PC-3 (cell line): ENCODE measurements around the gene CRYL1.

Source experiments
- EZH2 ChIP-seq: fragments of 300-600 bp; sonication (generic); IDR thresholded peaks from one replicate; pipeline ENCODE4 v1.6.1; 2017; ENCODE audit warnings: antibody characterized with exemption, mild to moderate bottlenecking, low read length; ENCODE audit not compliant: unreplicated experiment
- EZH2phosphoT487 ChIP-seq: fragments of 300-600 bp; sonication (generic); IDR thresholded peaks from 2 replicates; pipeline ENCODE4 v1.6.1; 2018; ENCODE audit warnings: mild to moderate bottlenecking, antibody characterized with exemption, low read length, borderline replicate concordance
- TF ChIP-seq, protein P1 (sequence below): fragments of 300-600 bp; sonication (generic); conservative IDR thresholded peaks from 2 replicates; pipeline ENCODE4 v1.5.1; 2017; ENCODE audit warnings: antibody characterized with exemption, low read depth, mild to moderate bottlenecking, low read length

DNA sequence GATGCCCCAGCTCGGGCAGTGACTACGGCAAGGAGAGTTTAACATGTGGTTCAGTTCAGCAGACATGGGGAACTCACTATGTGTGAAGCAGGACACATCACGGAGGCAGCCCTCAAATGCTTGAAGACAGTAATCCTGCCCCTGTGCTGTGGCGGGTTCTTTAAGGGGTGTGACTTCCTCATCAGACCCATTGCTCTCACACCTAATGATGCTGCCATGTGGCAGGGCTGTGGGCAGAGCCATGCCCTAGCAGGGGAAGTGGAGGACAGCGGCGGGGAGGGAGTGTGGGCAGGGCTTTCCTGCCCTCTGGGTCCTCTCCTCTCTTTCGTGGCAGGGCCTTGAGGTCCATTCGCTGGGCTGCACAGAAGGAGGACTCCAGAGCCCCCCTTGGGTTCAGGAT, 162.5 kb downstream of the CRYL1 start:
- TF ChIP-seq EZH2phosphoT487, result no peak
- TF ChIP-seq, protein P1, sequence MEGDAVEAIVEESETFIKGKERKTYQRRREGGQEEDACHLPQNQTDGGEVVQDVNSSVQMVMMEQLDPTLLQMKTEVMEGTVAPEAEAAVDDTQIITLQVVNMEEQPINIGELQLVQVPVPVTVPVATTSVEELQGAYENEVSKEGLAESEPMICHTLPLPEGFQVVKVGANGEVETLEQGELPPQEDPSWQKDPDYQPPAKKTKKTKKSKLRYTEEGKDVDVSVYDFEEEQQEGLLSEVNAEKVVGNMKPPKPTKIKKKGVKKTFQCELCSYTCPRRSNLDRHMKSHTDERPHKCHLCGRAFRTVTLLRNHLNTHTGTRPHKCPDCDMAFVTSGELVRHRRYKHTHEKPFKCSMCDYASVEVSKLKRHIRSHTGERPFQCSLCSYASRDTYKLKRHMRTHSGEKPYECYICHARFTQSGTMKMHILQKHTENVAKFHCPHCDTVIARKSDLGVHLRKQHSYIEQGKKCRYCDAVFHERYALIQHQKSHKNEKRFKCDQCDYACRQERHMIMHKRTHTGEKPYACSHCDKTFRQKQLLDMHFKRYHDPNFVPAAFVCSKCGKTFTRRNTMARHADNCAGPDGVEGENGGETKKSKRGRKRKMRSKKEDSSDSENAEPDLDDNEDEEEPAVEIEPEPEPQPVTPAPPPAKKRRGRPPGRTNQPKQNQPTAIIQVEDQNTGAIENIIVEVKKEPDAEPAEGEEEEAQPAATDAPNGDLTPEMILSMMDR, result no peak
- no peak for TF ChIP-seq EZH2
